ENCODE measurements around the gene MTX3.

Gene MTX3

DNA sequence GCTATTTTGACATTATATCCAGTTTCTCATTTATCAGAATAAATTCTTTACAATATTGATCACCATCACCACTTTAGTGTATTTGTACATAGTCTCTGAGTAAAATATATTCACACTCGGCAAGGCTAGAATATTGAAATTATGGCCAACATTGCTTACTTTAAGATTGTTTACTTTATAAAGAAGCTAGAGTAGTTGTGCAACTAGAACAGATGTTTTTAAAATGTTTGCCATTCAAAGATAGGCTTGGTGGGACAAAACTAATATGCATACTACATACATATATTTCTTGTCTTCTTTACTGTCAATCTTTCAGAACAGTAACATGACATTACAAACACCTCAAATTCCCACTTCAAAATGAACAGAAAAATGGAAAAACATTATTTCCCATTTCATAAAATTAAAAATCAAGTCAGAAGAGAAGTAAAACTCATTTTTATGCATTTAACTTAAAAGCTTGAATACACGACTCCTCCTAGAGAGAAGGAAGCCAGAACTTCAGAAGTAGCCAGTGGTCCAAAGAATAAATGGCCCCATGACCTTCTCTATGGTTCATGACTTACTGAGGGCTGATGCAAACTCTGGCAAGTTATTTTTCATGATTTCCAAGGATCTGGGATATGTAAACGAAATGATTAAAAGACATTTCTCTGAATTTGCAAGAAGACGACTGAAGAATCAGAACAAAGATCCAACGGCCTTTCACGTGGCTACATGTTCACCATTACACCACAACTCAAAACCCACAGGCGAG is 14.1 kb downstream of the MTX3 start:
- DNase-seq: no peak

- DNase-seq: no peak
These were observed 15.6 kb downstream of the MTX3 start for GRCh38 chr5:79975422-79975821.

- DNase-seq: no peak
These were observed 16.2 kb downstream of the MTX3 start for GRCh38 chr5:79974886-79975285.

DNA sequence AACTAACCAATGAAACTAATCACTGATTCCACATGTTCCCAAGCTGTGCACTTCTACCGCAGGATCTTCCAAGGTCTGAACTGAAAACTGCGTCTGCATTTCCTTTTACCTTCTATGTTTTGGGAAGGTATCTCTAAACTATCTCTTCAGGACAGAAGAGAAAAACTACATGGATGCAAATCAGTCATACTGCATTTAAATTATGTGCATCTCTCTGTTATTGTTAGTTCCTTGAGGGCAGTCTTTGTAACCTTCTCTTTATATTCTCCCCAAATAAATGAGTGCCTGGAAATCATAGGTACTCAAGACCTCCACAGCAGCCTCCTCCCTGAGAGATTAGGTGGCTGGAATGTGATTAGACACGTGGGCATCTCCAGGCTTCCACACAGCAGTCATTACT is 17.1 kb downstream of the MTX3 start:
- no peak for DNase-seq

DNA sequence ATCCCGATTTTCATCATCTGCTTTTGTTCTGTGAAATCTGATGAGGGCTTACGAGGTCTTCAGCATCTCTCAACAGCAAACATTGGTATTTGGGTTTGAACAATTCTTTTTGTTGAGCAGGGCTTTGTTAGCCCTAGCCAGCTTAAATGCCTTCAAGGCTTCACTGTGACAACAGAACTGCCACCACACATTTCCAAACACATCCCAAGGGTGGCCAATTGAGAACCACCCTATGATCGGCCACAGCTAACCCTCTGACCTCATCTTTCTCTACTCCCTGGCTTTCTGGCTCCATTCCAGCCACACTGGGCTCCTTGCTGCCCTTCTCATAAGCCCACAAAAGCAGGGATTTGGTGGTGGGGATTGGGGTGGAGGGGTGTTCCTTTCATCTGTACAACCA is 17.6 kb downstream of the MTX3 start:
- no peak for DNase-seq

DNA sequence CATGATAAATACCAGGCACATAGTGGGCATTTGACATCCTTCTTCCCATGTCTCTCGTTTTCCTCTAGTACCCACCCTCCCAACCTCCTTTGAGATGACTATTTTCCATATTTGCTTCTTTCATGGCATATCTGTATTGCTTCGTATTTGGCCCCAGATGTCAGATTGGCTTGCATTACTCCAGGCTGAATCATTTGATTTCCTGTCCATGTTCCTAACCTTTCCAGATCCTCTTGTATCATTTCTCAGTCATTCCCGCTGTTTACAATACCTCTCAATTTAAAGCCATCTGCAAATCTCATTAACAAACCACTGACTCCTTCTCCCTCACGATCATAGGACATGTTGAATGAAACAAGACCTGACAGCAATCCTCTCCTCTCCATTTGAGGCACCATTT is 19.9 kb downstream of the MTX3 start:
- no peak for DNase-seq

GRCh38 chr5:79966448-79966847 is 24.6 kb downstream of the MTX3 start:
- no peak for DNase-seq

- no peak for DNase-seq
These were observed 26.9 kb downstream of the MTX3 start for GRCh38 chr5:79964136-79964535.

GRCh38 chr5:79963261-79964061 is 27.6 kb downstream of the MTX3 start:
- DNase-seq: no peak

GRCh38 chr5:79962575-79963222 is 28.4 kb downstream of the MTX3 start:
- DNase-seq: peak; percentile 79

- DNase-seq: no peak
These were observed 29.1 kb downstream of the MTX3 start for GRCh38 chr5:79961716-79962574.

- no peak for DNase-seq
These were observed 31.7 kb downstream of the MTX3 start for GRCh38 chr5:79959407-79959806.

GRCh38 chr5:79955941-79956670 is 35.0 kb downstream of the MTX3 start:
- DNase-seq: no peak

GRCh38 chr5:79955356-79955895 is 35.6 kb downstream of the MTX3 start:
- DNase-seq: no peak

DNA sequence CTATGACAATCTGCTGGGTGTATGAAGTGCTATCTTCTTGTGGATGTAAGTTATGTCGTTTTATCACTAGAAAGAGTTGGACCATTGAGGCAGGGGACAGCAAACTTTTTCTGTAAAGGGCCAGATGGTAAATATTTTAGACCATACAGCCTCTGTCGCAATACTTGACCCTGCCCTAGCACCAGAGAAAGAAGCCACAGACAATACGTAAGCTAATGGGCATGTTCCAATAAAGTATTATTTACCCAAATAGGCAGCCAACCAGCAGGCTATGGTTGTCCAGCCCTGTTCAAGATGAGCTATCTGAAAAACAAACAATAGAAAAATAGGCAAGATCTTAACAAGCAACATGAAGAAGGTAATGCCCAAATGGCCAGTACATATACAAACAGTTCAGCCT is 36.4 kb downstream of the MTX3 start:
- DNase-seq: no peak

DNA sequence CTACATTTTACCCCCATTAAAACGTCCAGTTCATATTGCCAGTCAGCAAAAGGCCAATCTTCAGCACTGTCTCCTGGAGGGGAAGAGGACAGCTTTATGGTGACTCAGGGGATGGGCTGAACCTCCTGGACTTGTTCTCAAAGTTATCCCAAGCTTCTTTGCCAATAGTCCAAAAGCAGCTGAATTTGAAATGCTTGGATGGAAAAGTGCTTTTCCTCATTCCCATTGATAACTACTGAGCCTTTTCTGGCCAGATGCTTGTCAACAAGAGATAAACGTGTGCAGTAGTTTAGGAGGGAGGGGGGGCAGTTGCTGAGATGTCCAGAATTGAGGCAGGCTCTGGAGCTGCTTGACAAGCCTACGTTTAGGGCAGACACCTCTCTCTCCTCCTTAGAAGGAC is 43.5 kb downstream of the MTX3 start:
- no peak for DNase-seq

DNA sequence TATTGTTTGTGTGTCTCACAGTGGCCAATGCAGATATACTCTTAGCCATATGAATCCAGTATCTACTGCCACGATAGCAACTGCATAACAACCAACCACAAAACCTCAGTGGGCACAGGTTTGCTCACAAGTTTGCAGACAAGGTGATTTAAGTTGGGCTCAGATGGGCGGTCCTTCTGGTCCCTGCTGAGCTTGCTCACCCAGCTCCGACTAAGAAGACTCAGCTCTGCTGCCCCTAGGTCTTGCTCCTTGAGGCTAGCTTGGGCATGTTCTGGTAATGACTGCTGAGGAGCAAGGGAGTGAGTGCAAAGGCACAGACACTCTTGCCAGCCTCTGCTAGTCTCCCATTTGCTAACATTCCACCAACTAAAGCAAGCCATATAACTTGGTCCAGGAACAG is 52.6 kb downstream of the MTX3 start:
- DNase-seq: peak; percentile 21

DNA sequence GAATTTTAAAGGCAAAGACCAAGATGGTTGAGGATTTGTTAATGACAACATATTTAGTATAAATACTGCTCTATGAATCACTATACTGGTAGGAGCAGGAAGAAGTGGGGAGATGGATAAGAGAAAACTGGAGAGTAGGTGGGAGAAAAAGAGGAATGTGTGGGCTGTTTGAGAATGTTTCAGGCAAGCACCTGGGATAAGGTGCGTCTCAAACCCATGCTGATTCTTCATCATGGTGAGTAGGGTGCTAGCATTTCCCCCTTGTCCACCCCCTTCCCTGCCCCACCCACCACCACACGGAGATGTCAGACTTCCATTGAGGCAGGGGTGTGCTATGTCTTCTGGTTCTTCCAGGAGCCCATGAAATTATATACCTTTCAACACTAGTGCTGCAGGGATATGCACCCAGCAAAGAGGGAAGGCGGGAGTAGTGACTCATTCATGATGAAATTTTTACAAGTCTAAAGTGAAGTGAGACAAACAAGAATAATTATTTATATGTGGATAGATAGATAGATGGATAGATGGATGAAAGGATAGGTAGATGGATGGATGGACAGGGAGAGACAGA is 54.3 kb downstream of the MTX3 start:
- no peak for DNase-seq

GRCh38 chr5:79936002-79936645 is 54.9 kb downstream of the MTX3 start:
- no peak for DNase-seq

DNA sequence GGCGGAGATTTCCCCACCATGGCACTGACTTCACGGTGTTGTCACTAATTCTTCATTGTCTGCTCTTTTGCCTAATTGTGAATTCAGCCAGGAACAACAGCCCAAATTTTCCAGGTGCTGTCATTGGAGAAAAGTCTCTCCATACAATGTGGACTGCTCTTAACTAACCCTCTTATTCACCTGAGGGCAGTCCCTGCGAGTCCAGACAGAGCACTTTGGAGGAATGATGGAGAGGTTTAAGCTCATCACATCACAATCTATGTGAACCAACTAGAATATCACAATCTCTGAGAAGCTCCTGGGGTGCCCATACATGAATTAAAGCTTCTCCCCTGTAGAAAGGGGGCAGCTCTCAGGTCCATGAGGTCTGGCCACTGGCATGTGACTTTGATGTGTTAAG is 56.4 kb downstream of the MTX3 start:
- DNase-seq: no peak

All from activated CD4-positive, alpha-beta T cell treated with anti-CD3 and anti-CD28 coated beads for 48 hours (primary cell).